GM19397 (cell line): ENCODE results near the gene CYP2S1.

Experiments
- ATAC-seq: cut with Tn5 transposase; IDR thresholded peaks from one replicate; pipeline ENCODE4 v1.9.1; 2021; ENCODE audit warnings: mild to moderate bottlenecking, moderate library complexity; ENCODE audit not compliant: unreplicated experiment

Gene CYP2S1

GRCh38 chr19:41193430-41194156 is 574 bp downstream of the CYP2S1 start:
- no peak for ATAC-seq

- ATAC-seq = no peak
Measured at GRCh38 chr19:41194157-41194552, 1.1 kb downstream of the CYP2S1 start.

GRCh38 chr19:41195675-41196497 is 2.9 kb downstream of the CYP2S1 start:
- no peak for ATAC-seq

- ATAC-seq = no peak
Measured at GRCh38 chr19:41198559-41198958, 5.5 kb downstream of the CYP2S1 start.

- ATAC-seq = no peak
Measured at GRCh38 chr19:41203371-41203770, 10.4 kb downstream of the CYP2S1 start.

- ATAC-seq = peak; percentile 55
Measured at GRCh38 chr19:41204338-41204737, 11.3 kb downstream of the CYP2S1 start.

GRCh38 chr19:41205995-41206394 is 13.0 kb downstream of the CYP2S1 start:
- ATAC-seq = no peak

- ATAC-seq = no peak
Measured at GRCh38 chr19:41206456-41206855, 13.4 kb downstream of the CYP2S1 start.

GRCh38 chr19:41206926-41207750 is 14.1 kb downstream of the CYP2S1 start:
- no peak for ATAC-seq

- ATAC-seq = no peak
Measured at GRCh38 chr19:41214161-41214560, 21.1 kb downstream of the CYP2S1 start.

GRCh38 chr19:41217741-41218140 is 24.7 kb downstream of the CYP2S1 start:
- no peak for ATAC-seq

GRCh38 chr19:41218249-41218614 is 25.2 kb downstream of the CYP2S1 start:
- no peak for ATAC-seq

- no peak for ATAC-seq
Measured at GRCh38 chr19:41218615-41219507, 25.8 kb downstream of the CYP2S1 start, which contains the start of gene AXL. TSS of gene AXL (plus strand) at chr19:41219223. CDS start at chr19:41219393, 170 bp downstream.

GRCh38 chr19:41219924-41220567 is 27.0 kb downstream of the CYP2S1 start:
- ATAC-seq = no peak

- no peak for ATAC-seq
Measured at GRCh38 chr19:41220811-41221210, 27.8 kb downstream of the CYP2S1 start.

- ATAC-seq = no peak
Measured at GRCh38 chr19:41221514-41222205, 28.6 kb downstream of the CYP2S1 start.

- no peak for ATAC-seq
Measured at GRCh38 chr19:41222240-41222639, 29.2 kb downstream of the CYP2S1 start.

- no peak for ATAC-seq
Measured at GRCh38 chr19:41223431-41224234, 30.6 kb downstream of the CYP2S1 start.
